GM12878 (cell line): Measurements from ENCODE around the gene CPVL. TPM values are rescaled to one million over a fixed set of nuclear protein-coding genes. Genes with fewer than 3 reads are reported as not detected.

Experiments used
- ATAC-seq: fragments of 200-7000 bp; cut with Tn5 transposase; 3 replicates; pipeline ENCODE4 v1.9.1; 2020; ENCODE audit warnings: mild to moderate bottlenecking, moderate library complexity
- BruUV-seq: library from RNA; stranded (reverse); fragments of 400-500 nt; replicated peaks from 2 replicates; lab custom pipeline; 2021; lab: Mats Ljungman, UMichigan
- CTCF ChIA-PET: fragments of 300-600 bp; sonication (Branson Sonifier 250); formaldehyde crosslinking; extraction: SDS; loops from one replicate; lab custom pipeline; 2021; ENCODE audit warnings: inconsistent platforms; lab: Yijun Ruan, JAX
- POLR2A ChIA-PET: fragments of 350-600 bp; formaldehyde crosslinking; extraction: SDS; loops from one replicate; lab custom pipeline; 2021; ENCODE audit warnings: inconsistent platforms; lab: Charles Lee
- RAD21 ChIA-PET: fragments of 300-600 bp; sonication (Branson Sonifier 250); formaldehyde crosslinking; loops from one replicate; lab custom pipeline; 2023; ENCODE audit warnings: antibody characterized with exemption; ENCODE audit not compliant: unreplicated experiment; lab: Charles Lee
- SMC1A ChIA-PET: fragments of 300-600 bp; sonication (Branson Sonifier 250); formaldehyde crosslinking; loops from one replicate; lab custom pipeline; 2023; ENCODE audit not compliant: unreplicated experiment, uncharacterized antibody; lab: Charles Lee
- DNase-seq: peaks from one replicate; pipeline ENCODE4 v3.0.0-alpha.2; 2011; ENCODE audit warnings: low read depth, low spot score
- FAIRE-seq: peaks from 3 replicates; lab custom pipeline; 2011; peaks lifted over from hg19 to GRCh38; lab: Jason Lieb, UNC
- H2AFZ ChIP-seq: 2 replicates; pipeline ENCODE4 v1.6.0; 2011; ENCODE audit warnings: low read depth, low read length, control low read depth; ENCODE audit not compliant: control insufficient read depth
- H3K27ac ChIP-seq: 2 replicates; pipeline ENCODE4 v1.5.1; 2011; ENCODE audit warnings: control low read depth; ENCODE audit not compliant: control insufficient read depth, insufficient read depth
- H3K27me3 ChIP-seq, 2 experiments: replicated peaks in 1 of 2; 2 replicates each; pipeline versions ENCODE4 v1.6.0 to v1.6.1; 2011; ENCODE audit warnings: low read length in 1 of 2; ENCODE audit not compliant: control insufficient read depth in 2 of 2, insufficient read depth in 2 of 2
- H3K36me3 ChIP-seq, 2 experiments: 2 replicates each; pipeline ENCODE4 v1.5.1; 2011; ENCODE audit warnings: low read length in 1 of 2; ENCODE audit not compliant: control insufficient read depth in 2 of 2, insufficient read depth in 2 of 2
- H3K4me1 ChIP-seq: 2 replicates; pipeline ENCODE4 v1.6.1; 2011; ENCODE audit warnings: mild to moderate bottlenecking, low read length, moderate library complexity, mixed read lengths; ENCODE audit not compliant: control insufficient read depth, insufficient read depth
- H3K4me2 ChIP-seq: 2 replicates; pipeline ENCODE4 v1.6.0; 2011; ENCODE audit warnings: control low read depth; ENCODE audit not compliant: control insufficient read depth, insufficient read depth
- H3K4me3 ChIP-seq: fragments of 200-600 bp; sonication (generic); 2 replicates; pipeline ENCODE4 v1.5.1; 2016
- H3K79me2 ChIP-seq: 2 replicates; pipeline ENCODE4 v1.6.0; 2011; ENCODE audit warnings: low read length; ENCODE audit not compliant: control insufficient read depth, insufficient read depth
- H3K9ac ChIP-seq: 2 replicates; pipeline ENCODE4 v1.8.0; 2011; ENCODE audit warnings: low read length, control low read depth, mixed read lengths; ENCODE audit not compliant: control insufficient read depth, insufficient read depth
- H3K9me3 ChIP-seq: replicated peaks from 3 replicates; pipeline ENCODE4 v1.5.1; 2011; ENCODE audit warnings: mild to moderate bottlenecking, low read length; ENCODE audit not compliant: control insufficient read depth, insufficient read depth
- H4K20me1 ChIP-seq: 2 replicates; pipeline ENCODE4 v1.6.0; 2011; ENCODE audit not compliant: control insufficient read depth, insufficient read depth
- BCL3 ChIP-seq: IDR thresholded peaks from 2 replicates; pipeline ENCODE4 v1.6.1; 2011; ENCODE audit warnings: borderline replicate concordance, low read depth, mild to moderate bottlenecking, moderate library complexity, low read length; ENCODE audit not compliant: insufficient read depth, poor library complexity, severe bottlenecking
- BMI1 ChIP-seq: fragments of 450-650 bp; IDR thresholded peaks from 2 replicates; pipeline ENCODE4 v1.6.1; 2016; ENCODE audit warnings: mild to moderate bottlenecking, moderate library complexity, borderline replicate concordance
- BRCA1 ChIP-seq: IDR thresholded peaks from 2 replicates; pipeline ENCODE4 v1.6.1; 2011; ENCODE audit warnings: low read depth, low read length, improper control_type of control experiment
- FOXM1 ChIP-seq: IDR thresholded peaks from 2 replicates; pipeline ENCODE4 v1.6.1; 2012; ENCODE audit warnings: low read depth, mild to moderate bottlenecking, inconsistent platforms, low read length, moderate library complexity
- GABPA ChIP-seq: IDR thresholded peaks from 2 replicates; pipeline ENCODE4 v1.6.1; 2014; ENCODE audit warnings: antibody characterized with exemption, low read depth, mild to moderate bottlenecking, inconsistent platforms
- GATAD2B ChIP-seq: fragments of 450-650 bp; conservative IDR thresholded peaks from 2 replicates; pipeline ENCODE4 v1.6.1; 2017; ENCODE audit warnings: low read depth, mild to moderate bottlenecking, moderate library complexity
- POLR2AphosphoS2 ChIP-seq: IDR thresholded peaks from 2 replicates; pipeline ENCODE4 v1.6.1; 2011; ENCODE audit warnings: low read depth, mild to moderate bottlenecking, low read length, improper control_type of control experiment, moderate library complexity
- RCOR1 ChIP-seq: conservative IDR thresholded peaks from 2 replicates; pipeline ENCODE4 v1.6.1; 2012; ENCODE audit warnings: low read depth, low read length, improper control_type of control experiment
- SKIL ChIP-seq: fragments of 450-650 bp; IDR thresholded peaks from 2 replicates; pipeline ENCODE4 v1.6.1; 2017; ENCODE audit warnings: mild to moderate bottlenecking, low read depth, inconsistent platforms; ENCODE audit not compliant: poor library complexity, severe bottlenecking
- SREBF1 ChIP-seq: IDR thresholded peaks from 2 replicates; pipeline ENCODE4 v1.6.1; 2012; ENCODE audit warnings: mild to moderate bottlenecking, low read length
- SREBF2 ChIP-seq: IDR thresholded peaks from 2 replicates; pipeline ENCODE4 v1.6.1; 2012; ENCODE audit warnings: mild to moderate bottlenecking, low read length
- SUPT20H ChIP-seq: IDR thresholded peaks from 2 replicates; pipeline ENCODE4 v1.6.1; 2011; ENCODE audit warnings: low read depth, mild to moderate bottlenecking, low read length, moderate library complexity, borderline replicate concordance; ENCODE audit not compliant: control insufficient read depth
- TCF12 ChIP-seq: IDR thresholded peaks from 2 replicates; pipeline ENCODE4 v1.6.1; 2011; ENCODE audit warnings: low read depth, mild to moderate bottlenecking, low read length
- ZNF687 ChIP-seq: fragments of 450-650 bp; IDR thresholded peaks from 2 replicates; pipeline ENCODE4 v1.6.1; 2017; ENCODE audit warnings: mild to moderate bottlenecking, moderate library complexity
- ZSCAN29 ChIP-seq: fragments of 450-650 bp; IDR thresholded peaks from 2 replicates; pipeline ENCODE4 v1.6.1; 2017; ENCODE audit warnings: mild to moderate bottlenecking, moderate library complexity
- ZZZ3 ChIP-seq: IDR thresholded peaks from 2 replicates; pipeline ENCODE4 v1.6.1; 2011; ENCODE audit warnings: low read depth; ENCODE audit not compliant: control insufficient read depth, insufficient read length
- WGBS: methylation state at CpG from one replicate; pipeline ENCODE4 v1.1.6; 2016; ENCODE audit warnings: low lambda C conversion rate; ENCODE audit not compliant: insufficient replicate concordance, insufficient coverage; ENCODE audit errors: missing lambda C conversion rate; 5-methylcytosine and 5-hydroxymethylcytosine counted together
- in situ Hi-C: fragments of 300-500 bp; cut with MboI; formaldehyde crosslinking; loops from 9 replicates; pipeline ENCODE4 v1.14.3; 2018; ENCODE audit warnings: mixed read lengths
- intact Hi-C: fragments of 100-400 bp; cut with micrococcal nuclease; formaldehyde crosslinking; loops from one replicate; pipeline ENCODE4 v1.14.2; 2022; ENCODE audit not compliant: unreplicated experiment
- polyA plus RNA-seq, 11 experiments: library from polyadenylated mRNA; depleted of rRNA in 4 of 11; unstranded in 6 of 11; stranded (reverse) in 5 of 11; fragments of >200 nt; fragmentation: Nextera tagmentation in 4 of 11; fragmentation: Illumina TruSeq in 1 of 11; extraction: Ambion mirVana in 4 of 11; extraction: Trizol in 1 of 11; gene quantifications; 1 replicate in 1 of 11; 2 replicates in 10 of 11; pipeline versions ENCODE4 v1.2.1 to v1.2.3, GENCODE V29; 2011 to 2016; ENCODE audit warnings: inconsistent platforms in 2 of 11, missing spikeins in 2 of 11, low read depth in 1 of 11
- total RNA-seq, 4 experiments: library from RNA; depleted of rRNA in 3 of 4; stranded (reverse); fragments of >200 nt in 3 of 4; fragmentation: Illumina TruSeq in 1 of 4; extraction: Trizol in 1 of 4; gene quantifications; 2 replicates each; pipeline versions ENCODE4 v1.2.1 to v1.2.3, GENCODE V29; 2013 to 2021
- TF ChIP-seq, protein P1 (sequence below): IDR thresholded peaks from 2 replicates; pipeline ENCODE4 v1.6.1; 2012; ENCODE audit warnings: low read depth, low read length, improper control_type of control experiment

CPVL gene
- total and polyA plus RNA-seq, 10 of the 15 experiments (the other 5 are each of a cell fraction or from before 2014, with no cell fraction given), result 0.59 TPM; not detected in 9

- Histone ChIP-seq H3K9ac (no peak overlapping the region), H3K36me3 (no peaks in the 10 kb centered on the region), H3K27ac (no peak overlapping the region), H3K79me2 (no peaks in the 10 kb centered on the region), H3K9me3 (no peaks in the 10 kb centered on the region), H3K4me3 (no peak overlapping the region), H3K4me2 (no peak overlapping the region), H3K27me3 (no peaks in the 10 kb centered on the region; a peak in 1 of 4 replicates), H3K4me1 (no peaks in the 10 kb centered on the region), H2AFZ (no peak overlapping the region), H4K20me1 (no peaks in the 10 kb centered on the region)
- ChIA-PET SMC1A (no interaction called here), CTCF (no interaction called here), POLR2A (no interaction called here), RAD21 (no interaction called here)
- no TSS peak for BruUV-seq
- FAIRE-seq (no peak), ATAC-seq (no peak), DNase-seq (no peak)
- intact Hi-C loops (no loop called here), in situ Hi-C loops (no loop called here)
- WGBS, result 11% methylated on average over 2 of the region's 6 CpGs
- TF ChIP-seq SUPT20H (no peak), GABPA (no peak), RCOR1 (no peak), ZSCAN29 (no peak), POLR2AphosphoS2 (no peak), GATAD2B (no peak), ZNF687 (no peak), BCL3 (no peak), TCF12 (no peak), SREBF2 (no peak), SREBF1 (no peak), SKIL (no peak), BRCA1 (no peak), ZZZ3 (no peak), BMI1 (no peak), FOXM1 (no peak)
- TF ChIP-seq, protein P1, sequence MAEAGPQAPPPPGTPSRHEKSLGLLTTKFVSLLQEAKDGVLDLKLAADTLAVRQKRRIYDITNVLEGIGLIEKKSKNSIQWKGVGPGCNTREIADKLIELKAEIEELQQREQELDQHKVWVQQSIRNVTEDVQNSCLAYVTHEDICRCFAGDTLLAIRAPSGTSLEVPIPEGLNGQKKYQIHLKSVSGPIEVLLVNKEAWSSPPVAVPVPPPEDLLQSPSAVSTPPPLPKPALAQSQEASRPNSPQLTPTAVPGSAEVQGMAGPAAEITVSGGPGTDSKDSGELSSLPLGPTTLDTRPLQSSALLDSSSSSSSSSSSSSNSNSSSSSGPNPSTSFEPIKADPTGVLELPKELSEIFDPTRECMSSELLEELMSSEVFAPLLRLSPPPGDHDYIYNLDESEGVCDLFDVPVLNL, result no peak
These were observed 16.2 kb upstream of the CPVL start for GRCh38 chr7:29162577-29162976.
